Stimulated activated memory B cell treated with anti-CD40 and anti-IgM and Interleukin-4, amounts not matched to agents 10 μg/mL and 1 μg/mL and 100 μg/mL, for 72 hours (primary cell): Measurements from ENCODE around the gene C2orf68.
"Not testable (repeated sequence)": the region's sequence is repeated elsewhere in the genome, so short reads cannot be mapped to it uniquely, and the experiment has no call there.

ENCODE experiments used
- ATAC-seq: fragments of 150-1000 bp; cut with Tn5 transposase; 2 replicates; pipeline ENCODE4 v1.10.0; 2021
- H3K27ac Mint-ChIP-seq: one replicate; pipeline ENCODE4 v1.8.0; 2022; ENCODE audit warnings: mild to moderate bottlenecking, mixed read lengths
- H3K27me3 Mint-ChIP-seq: one replicate; pipeline ENCODE4 v1.8.0; 2022; ENCODE audit warnings: mixed read lengths
- H3K36me3 Mint-ChIP-seq: one replicate; pipeline ENCODE4 v1.8.0; 2022; ENCODE audit warnings: mixed read lengths
- H3K4me1 Mint-ChIP-seq: one replicate; pipeline ENCODE4 v1.8.0; 2022; ENCODE audit warnings: mixed read lengths
- H3K4me3 Mint-ChIP-seq: one replicate; pipeline ENCODE4 v1.8.0; 2022; ENCODE audit warnings: mild to moderate bottlenecking, moderate library complexity, mixed read lengths
- H3K9me3 Mint-ChIP-seq: one replicate; pipeline ENCODE4 v1.8.0; 2022; ENCODE audit warnings: mixed read lengths

C2orf68 gene

DNA sequence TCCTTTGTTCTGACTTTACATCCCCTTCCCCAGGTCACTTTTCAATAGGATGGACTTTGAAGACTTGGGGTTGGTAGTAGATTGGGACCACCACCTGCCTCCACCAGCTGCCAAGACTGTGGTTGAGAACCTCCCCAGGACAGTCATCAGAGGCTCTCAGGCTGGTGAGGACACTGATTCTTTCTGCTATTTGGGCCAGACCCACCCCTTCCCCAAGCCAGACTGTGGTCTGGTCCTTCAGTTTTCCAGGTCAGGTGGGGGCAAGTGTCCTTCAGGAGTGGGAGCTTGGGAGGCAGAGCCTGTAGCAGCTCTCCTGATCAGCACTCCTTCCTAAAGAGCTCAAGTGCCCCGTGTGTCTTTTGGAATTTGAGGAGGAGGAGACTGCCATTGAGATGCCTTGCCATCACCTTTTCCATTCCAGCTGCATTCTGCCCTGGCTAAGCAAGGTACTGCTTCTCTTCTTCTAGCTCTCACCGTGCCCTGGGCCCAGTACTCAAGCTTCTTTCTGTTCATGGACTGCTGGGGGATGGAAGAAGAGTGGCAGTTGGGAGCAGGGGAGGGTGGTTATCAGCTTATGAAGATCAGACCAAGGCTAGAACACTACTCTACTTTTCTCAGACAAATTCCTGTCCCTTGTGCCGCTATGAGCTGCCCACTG lies 15.3 kb downstream of the C2orf68 start:
- Mint-ChIP-seq H3K36me3 (peaks cover 13% of the 10 kb centered on the region), H3K4me3 (peak overlapping the region; percentile 100), H3K27me3 (no peaks in the 10 kb centered on the region), H3K9me3 (no peaks in the 10 kb centered on the region), H3K4me1 (peaks cover 53% of the 10 kb centered on the region), H3K27ac (peak overlapping the region; percentile 100)
- no peak for ATAC-seq

DNA sequence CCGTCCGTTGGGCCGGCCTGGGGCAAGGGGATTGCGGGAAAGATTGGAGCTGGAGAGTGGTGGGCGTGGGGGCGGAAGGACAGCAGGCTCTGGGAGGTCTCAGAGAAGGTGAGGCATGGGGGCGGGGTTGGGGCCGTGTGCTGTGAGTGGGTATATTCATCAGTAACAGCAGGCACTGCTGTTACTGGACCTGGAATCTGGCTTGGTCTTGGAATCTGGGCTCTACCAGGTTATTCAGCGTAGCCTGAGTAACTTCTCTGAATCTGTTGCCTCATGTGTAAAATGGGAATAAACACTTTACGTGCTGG lies 15.9 kb downstream of the C2orf68 start:
- H3K9me3 Mint-ChIP-seq: no peaks in the 10 kb centered on the region
- H3K4me3 Mint-ChIP-seq: peak overlapping the region; percentile 100
- H3K4me1 Mint-ChIP-seq: peaks cover 47% of the 10 kb centered on the region
- peak overlapping the region; percentile 100 for H3K27ac Mint-ChIP-seq
- peak; percentile 9 for ATAC-seq
- H3K27me3 Mint-ChIP-seq: no peaks in the 10 kb centered on the region
- H3K36me3 Mint-ChIP-seq: peaks cover 13% of the 10 kb centered on the region

DNA sequence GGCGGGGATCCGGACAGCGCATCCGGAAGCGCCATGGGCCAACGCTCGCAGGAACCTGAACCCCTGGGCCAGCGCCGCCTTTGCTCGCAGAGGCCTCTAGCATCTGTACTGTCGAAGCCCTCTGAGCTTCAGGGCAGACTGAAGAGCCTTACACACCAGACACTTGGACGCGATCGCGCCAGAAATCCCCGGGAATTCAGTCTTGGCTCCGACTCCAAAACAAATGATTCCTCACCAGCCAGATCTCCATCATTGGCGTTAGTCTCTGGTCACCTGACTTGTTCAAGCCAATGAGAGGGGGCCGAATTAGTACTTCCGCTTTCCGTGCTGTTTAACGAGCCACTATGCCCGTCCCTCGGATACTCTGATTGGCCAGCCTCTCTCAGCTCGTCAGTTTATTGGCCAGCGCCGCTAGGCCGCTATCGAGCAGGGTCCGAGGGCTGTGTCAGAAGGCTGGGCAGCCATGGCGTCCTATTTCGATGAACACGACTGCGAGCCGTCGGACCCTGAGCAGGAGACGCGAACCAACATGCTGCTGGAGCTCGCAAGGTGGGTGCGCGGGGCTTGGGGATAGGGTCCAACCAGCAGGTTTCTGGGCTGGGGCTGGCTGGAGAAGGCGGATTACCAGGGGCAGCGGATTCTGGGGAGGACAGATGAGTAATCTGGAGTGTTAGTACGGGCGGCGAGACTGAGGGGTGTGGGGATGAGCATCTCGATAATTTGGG lies 16.4 kb downstream of the C2orf68 start, which contains the start of gene RNF181:
RNF181 (plus strand) TSS at position 445 of the 725 bp plus-strand sequence; CDS start at position 464, 19 bp downstream.
- H3K4me3 Mint-ChIP-seq: peak within 1 kb of the TSS; percentile 100
- H3K4me1 Mint-ChIP-seq: peaks cover 44% of the 10 kb centered on the region

DNA sequence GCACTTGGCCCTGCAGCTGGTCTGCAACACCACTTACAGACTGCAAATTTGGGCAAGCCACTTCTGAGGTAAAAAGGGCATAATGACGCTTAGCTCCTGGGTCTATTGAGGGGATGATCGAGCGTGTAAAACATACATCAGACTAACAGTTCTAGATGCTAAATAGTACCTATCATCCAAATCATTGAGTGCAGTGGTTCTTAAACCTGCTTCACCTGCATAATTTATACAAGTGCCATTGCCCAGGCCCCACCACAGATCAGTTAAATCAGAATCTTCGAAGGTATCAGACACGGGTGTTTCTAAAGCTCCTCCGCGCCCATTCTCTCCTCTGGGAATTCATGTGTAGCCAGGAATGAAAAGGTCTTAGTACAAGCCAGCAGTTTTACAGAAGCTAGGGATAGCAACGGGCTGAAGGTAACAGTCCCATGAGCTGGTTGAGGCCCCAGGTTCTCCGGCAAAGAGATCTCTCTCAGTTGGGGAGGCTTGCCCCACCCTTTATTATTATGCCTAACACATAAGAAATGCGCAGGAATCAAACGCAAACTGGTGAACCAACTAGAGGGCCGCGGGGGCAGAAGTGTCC lies 17.1 kb downstream of the C2orf68 start:
- Mint-ChIP-seq H3K36me3 (peaks cover 9% of the 10 kb centered on the region), H3K9me3 (no peaks in the 10 kb centered on the region), H3K4me3 (peak overlapping the region; percentile 100), H3K4me1 (peaks cover 37% of the 10 kb centered on the region), H3K27me3 (no peaks in the 10 kb centered on the region), H3K27ac (peak overlapping the region; percentile 100)
- ATAC-seq: no peak

More for the DNA sequence above, 16.4 kb downstream of the C2orf68 start, which contains the start of gene RNF181:
- ATAC-seq: peak; percentile 100
- no peaks in the 10 kb centered on the region for H3K27me3 Mint-ChIP-seq
- peak within 1 kb of the TSS; percentile 100 for H3K27ac Mint-ChIP-seq
- no peaks in the 10 kb centered on the region for H3K9me3 Mint-ChIP-seq
- H3K36me3 Mint-ChIP-seq: peaks cover 13% of the 10 kb centered on the region

DNA sequence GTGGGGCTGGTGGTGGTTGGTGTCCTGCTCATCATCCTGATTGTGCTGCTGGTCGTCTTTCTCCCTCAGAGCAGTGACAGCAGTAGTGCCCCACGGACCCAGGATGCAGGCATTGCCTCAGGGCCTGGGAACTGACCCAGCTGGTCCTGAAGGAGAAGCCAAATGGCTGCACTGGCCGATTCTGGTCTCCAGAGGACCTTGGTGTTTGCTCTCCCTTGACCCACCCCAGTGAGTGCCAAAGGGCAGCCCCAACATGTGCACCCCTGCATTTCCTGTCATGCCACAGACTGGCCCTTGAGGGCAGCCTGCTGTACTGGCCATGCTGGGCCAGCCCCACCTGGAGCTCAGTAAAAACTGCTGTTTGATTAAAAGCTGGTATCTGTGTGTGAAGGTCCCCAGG lies 18.8 kb downstream of the C2orf68 start:
- Mint-ChIP-seq H3K27ac (no peak overlapping the region), H3K4me1 (peaks cover 35% of the 10 kb centered on the region)

DNA sequence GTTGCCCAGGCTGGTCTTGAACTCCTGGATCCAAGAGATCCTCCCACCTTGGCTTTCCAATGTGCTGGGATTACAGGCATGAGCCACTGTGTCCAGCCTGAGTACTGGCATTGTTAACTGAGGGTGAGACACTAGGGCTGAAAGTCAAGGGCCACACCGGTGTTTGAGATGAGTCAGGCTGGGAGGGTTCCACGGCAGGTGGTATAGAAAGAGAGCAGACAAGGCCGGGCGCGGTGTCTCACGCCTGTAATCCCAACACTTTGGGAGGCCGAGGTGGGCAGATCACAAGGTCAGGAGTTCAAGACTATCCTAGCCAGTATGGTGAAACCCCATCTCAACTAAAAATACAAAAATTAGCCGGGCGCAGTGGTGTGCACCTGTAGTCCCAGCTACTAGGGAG lies 19.6 kb downstream of the C2orf68 start:
- not testable (repeated sequence) for ATAC-seq, H3K9me3 Mint-ChIP-seq, H3K27me3 Mint-ChIP-seq, H3K27ac Mint-ChIP-seq, H3K4me3 Mint-ChIP-seq, H3K36me3 Mint-ChIP-seq
- H3K4me1 Mint-ChIP-seq: peaks cover 40% of the 10 kb centered on the region

More for the DNA sequence above, 18.8 kb downstream of the C2orf68 start:
- ATAC-seq: no peak
- no peaks in the 10 kb centered on the region for H3K27me3 Mint-ChIP-seq
- no peaks in the 10 kb centered on the region for H3K9me3 Mint-ChIP-seq
- no peak overlapping the region for H3K4me3 Mint-ChIP-seq
- peaks cover 7% of the 10 kb centered on the region for H3K36me3 Mint-ChIP-seq

DNA sequence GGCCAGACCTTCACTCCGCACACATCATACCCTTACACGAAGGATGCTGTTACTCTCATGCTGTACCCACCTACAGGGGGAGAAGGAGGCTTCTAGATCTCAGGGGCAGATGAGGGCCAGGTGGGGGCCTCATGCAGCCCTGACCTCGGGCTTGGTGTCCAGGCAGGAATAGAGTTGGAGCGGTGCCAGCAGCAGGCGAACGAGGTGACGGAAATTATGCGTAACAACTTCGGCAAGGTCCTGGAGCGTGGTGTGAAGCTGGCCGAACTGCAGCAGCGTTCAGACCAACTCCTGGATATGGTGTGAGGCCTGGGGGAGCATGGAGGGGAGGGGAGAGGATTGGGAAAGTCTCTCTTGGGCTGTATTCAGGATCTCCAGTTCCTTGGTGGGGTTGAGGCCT lies 20.3 kb downstream of the C2orf68 start:
- H3K9me3 Mint-ChIP-seq: no peaks in the 10 kb centered on the region
- H3K36me3 Mint-ChIP-seq: peaks cover 7% of the 10 kb centered on the region
- ATAC-seq: no peak
- H3K4me3 Mint-ChIP-seq: no peak overlapping the region
- H3K27ac Mint-ChIP-seq: no peak overlapping the region
- H3K27me3 Mint-ChIP-seq: no peaks in the 10 kb centered on the region
- peaks cover 34% of the 10 kb centered on the region for H3K4me1 Mint-ChIP-seq

DNA sequence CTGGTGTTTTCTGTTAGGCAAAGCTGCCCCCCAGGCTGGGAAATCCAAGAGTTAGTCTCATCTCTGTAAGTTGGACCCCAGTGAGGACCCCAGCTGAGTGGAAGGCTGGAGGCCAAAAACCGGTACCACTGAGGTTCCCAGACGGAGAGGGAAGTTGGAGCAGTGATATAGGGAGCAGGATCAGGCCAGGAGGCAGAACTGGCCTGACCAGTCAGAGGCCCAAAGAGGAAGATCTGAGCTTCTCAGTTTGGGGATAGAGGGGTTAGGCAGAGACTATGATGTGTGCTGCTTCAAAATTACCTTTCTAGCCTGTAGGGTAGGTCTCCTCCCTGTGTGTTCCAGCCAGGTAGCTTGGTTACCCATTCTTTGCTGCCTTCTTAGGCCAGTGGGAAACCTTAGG lies 20.9 kb downstream of the C2orf68 start:
- Mint-ChIP-seq H3K27ac (no peak overlapping the region), H3K4me1 (peaks cover 29% of the 10 kb centered on the region), H3K4me3 (no peak overlapping the region), H3K36me3 (peaks cover 5% of the 10 kb centered on the region), H3K27me3 (no peaks in the 10 kb centered on the region), H3K9me3 (no peaks in the 10 kb centered on the region)
- no peak for ATAC-seq

DNA sequence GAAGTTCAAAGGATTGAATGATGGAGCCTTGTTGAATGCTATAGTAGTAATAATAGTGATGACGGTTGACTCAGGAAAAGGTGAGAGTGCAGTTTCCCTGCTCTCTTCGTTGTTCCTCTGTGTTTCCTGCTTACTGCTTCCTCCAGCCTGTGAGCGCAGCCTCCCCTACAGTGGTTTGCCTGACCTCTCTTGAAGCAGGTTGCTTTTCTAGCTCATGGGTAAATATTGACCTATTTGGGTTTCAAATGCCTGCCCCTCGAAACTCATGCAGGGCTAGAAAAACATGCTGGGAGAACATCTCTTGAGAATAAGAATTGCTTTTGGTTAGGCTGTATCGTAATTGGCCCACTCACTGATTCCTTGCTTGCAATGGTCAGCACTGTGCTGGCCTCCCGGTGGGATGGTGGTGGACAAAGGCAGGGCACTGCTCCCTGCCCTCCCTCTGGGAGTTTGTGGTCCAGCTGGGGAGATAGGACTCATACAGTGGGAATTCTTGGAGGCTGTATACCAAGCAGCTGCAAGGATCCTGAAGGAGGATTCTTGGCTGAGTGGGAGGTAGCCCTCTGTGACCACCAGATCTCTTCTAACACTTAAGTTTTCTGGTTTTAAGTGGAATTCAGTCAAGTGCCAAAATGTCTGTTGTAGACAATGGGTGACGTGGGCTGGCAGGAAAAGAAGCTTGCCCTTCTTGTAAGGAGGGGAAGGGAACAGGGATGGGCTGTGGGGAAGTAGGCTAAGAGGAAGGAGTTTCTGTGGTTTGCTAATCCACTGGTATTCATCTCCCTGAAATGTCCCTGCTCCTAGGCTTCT lies 21.7 kb downstream of the C2orf68 start:
- ATAC-seq: no peak
- Mint-ChIP-seq H3K27ac (no peak overlapping the region), H3K4me3 (no peak overlapping the region), H3K9me3 (no peaks in the 10 kb centered on the region), H3K4me1 (peaks cover 29% of the 10 kb centered on the region), H3K36me3 (peaks cover 3% of the 10 kb centered on the region), H3K27me3 (no peaks in the 10 kb centered on the region)

DNA sequence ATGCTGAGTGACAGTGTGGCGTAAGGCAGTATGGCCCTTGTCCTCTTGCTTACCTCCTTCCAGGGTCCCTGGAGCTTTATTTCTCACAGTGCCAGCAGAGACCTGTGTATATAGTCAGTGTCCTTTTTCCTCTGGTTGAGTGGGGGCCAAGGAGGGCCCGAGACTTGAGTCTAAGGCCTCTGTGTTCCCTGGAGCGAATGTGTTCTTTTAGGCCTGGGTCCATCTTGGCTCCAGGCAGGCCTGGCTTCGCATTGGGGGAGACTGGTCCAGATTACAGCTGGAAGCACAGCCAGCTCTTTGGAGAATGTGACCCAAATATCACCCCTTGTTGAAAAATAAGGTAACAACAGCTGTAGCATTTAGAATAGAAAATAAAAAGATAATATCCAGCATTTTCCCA lies 22.7 kb downstream of the C2orf68 start:
- Mint-ChIP-seq H3K36me3 (peaks cover 5% of the 10 kb centered on the region), H3K4me1 (peaks cover 26% of the 10 kb centered on the region), H3K27ac (peak overlapping the region; percentile 18), H3K9me3 (no peaks in the 10 kb centered on the region), H3K4me3 (no peak overlapping the region), H3K27me3 (no peaks in the 10 kb centered on the region)
- no peak for ATAC-seq

DNA sequence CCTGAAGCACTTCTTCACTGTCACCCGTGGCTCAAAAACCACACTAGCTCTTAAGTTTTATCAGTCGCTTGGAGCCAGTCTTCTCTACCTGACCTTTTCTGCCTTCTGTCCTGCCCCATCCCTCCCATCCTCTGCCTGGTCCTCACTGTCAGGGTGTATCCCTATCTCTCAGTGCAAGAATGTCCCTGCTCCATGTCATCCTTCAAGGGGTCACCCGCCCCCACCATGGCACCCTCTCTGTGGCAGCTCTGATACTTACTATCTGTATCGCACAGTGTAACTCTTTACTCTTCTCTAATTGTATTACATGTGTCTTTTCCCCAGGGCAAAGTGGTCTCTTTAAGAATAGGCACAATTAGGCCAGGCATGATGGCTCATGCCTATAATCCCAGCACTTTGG lies 23.2 kb downstream of the C2orf68 start:
- Mint-ChIP-seq H3K9me3 (no peaks in the 10 kb centered on the region), H3K36me3 (peaks cover 5% of the 10 kb centered on the region), H3K4me1 (peaks cover 25% of the 10 kb centered on the region), H3K27me3 (no peaks in the 10 kb centered on the region), H3K4me3 (no peak overlapping the region), H3K27ac (peak overlapping the region; percentile 18)
- ATAC-seq: no peak

DNA sequence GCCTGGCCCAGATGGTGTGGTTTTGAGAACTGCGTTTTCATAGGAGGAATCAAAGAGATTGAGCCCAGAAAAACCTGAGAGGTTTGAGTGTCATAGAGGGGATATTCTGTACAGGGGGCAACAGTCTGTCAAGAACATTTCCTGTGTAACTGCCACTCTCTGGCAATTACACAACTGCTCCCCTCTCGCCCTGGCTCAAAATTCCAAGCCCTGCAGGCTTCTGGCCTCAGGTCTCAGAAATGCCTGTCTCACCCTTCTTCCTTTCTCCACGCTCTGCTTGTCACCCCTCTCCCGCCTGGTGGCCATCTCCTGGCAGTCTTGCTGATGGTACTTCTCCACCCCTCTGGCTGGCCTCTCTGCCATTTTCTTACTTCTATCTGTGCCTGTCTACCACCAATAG lies 23.6 kb downstream of the C2orf68 start:
- no peak for ATAC-seq
- H3K4me3 Mint-ChIP-seq: no peak overlapping the region
- H3K36me3 Mint-ChIP-seq: peaks cover 5% of the 10 kb centered on the region
- H3K27ac Mint-ChIP-seq: peak overlapping the region; percentile 18
- no peaks in the 10 kb centered on the region for H3K9me3 Mint-ChIP-seq
- no peaks in the 10 kb centered on the region for H3K27me3 Mint-ChIP-seq
- peaks cover 29% of the 10 kb centered on the region for H3K4me1 Mint-ChIP-seq

DNA sequence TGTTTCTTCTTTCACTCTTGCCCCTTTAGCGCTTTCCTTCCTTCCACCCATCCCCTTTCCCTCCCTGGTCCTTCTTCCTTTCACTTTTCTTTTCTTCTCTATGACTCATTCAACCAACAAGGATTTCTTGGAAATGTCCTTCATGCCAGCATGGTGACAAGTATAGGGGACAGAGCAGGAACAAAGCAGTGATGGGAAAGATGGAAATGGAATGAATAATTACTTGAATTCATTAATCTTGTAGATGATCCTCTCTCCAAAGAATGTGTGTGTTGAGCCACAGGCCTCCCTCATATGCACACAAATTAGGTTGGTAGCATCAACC lies 26.1 kb downstream of the C2orf68 start:
- Mint-ChIP-seq H3K4me1 (peaks cover 43% of the 10 kb centered on the region), H3K9me3 (no peaks in the 10 kb centered on the region), H3K27ac (peak overlapping the region; percentile 69), H3K4me3 (peak overlapping the region; percentile 12), H3K36me3 (peaks cover 23% of the 10 kb centered on the region), H3K27me3 (no peaks in the 10 kb centered on the region)
- no peak for ATAC-seq

DNA sequence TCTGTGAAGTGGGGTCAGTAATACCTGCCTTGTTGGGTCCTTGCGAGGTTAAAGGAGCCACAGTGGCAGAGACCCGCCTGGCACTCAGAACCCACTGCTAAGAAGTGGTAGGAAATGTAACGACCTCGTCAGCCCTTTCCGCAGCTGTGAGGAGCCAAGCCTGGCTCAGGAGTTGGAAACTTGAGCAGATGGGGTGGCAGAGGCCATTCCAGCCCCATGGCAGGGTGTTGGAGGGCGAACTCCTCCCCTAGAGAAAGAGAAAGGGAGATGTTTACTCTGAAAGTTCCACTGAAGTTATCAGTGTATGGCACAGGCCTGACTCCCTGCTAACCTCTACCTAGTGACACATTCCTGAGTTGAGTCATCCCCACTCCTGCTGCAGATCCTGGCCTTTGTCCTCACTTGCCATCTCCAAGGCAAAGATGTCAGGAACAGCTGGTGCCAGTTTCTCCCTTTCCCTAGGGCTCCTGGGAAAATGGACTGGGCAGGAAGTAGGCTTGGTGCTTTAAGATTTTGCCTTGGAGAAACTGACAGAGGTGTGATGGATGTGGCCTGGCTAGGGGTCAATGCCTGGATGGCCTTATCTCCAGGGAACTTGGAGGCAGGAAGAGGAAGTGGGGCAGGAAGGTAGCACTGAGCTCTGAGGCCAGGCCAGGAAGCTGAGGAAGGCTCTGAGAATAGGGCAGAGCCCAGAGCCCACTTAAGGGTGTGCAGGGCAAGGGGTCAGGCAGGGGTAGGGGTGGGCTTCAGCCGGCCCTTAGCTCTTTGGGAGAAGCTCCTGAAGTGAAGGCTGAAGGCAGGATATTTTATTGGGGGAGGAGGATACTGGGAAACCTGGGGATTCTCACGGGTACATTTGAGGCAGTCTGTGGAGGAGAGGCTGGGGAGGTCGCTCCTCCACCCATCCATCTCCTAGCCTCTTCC lies 26.7 kb downstream of the C2orf68 start:
- Mint-ChIP-seq H3K9me3 (no peaks in the 10 kb centered on the region), H3K4me1 (peaks cover 47% of the 10 kb centered on the region), H3K4me3 (peak overlapping the region; percentile 77), H3K27me3 (no peaks in the 10 kb centered on the region), H3K36me3 (peaks cover 27% of the 10 kb centered on the region), H3K27ac (peak overlapping the region; percentile 69)
- peak; percentile 64 for ATAC-seq
